Transverse colon (tissue), 4 donors: ENCODE measurements around the gene CIAO2A. TPM values are rescaled to one million over a fixed set of nuclear protein-coding genes. Genes with fewer than 3 reads are reported as not detected.

Experiments
- DNase-seq: peaks from one replicate; pipeline ENCODE4 v3.0.0-alpha.2; 2019
- H3K27ac ChIP-seq, 4 donors: fragments of 200-600 bp; sonication (generic); 2 replicates each; pipeline ENCODE4 v1.5.1; 2016 to 2018; ENCODE audit warnings: inconsistent platforms in 4 of 4
- H3K27me3 ChIP-seq: fragments of 200-600 bp; sonication (generic); 2 replicates; pipeline ENCODE4 v1.5.1; 2017; ENCODE audit warnings: inconsistent platforms
- H3K36me3 ChIP-seq, 4 donors: fragments of 200-600 bp; sonication (generic); 2 replicates each; pipeline ENCODE4 v1.5.1; 2017 to 2019; ENCODE audit warnings: inconsistent platforms in 4 of 4
- H3K4me1 ChIP-seq, 4 donors: fragments of 200-600 bp; sonication (generic); 2 replicates each; pipeline ENCODE4 v1.5.1; 2017 to 2020; ENCODE audit warnings: inconsistent platforms in 4 of 4
- H3K4me3 ChIP-seq, 4 donors: fragments of 200-600 bp; sonication (generic); 1 replicate in 1 of 4; 2 replicates in 3 of 4; pipeline versions ENCODE4 v1.5.1 to v1.6.1; 2017 to 2019; ENCODE audit warnings: inconsistent platforms in 4 of 4
- H3K9me3 ChIP-seq, 2 donors: fragments of 200-600 bp; sonication (generic); 2 replicates each; pipeline ENCODE4 v1.5.1; 2017 to 2019; ENCODE audit warnings: inconsistent platforms in 2 of 2
- CTCF ChIP-seq, 5 experiments: fragments of 200-600 bp in 3 of 5; fragments of 450-650 bp in 2 of 5; sonication (generic) in 3 of 5; IDR thresholded peaks; 1 replicate in 2 of 5; 2 replicates in 3 of 5; pipeline ENCODE4 v1.5.1; 2016 to 2017; ENCODE audit warnings: antibody characterized with exemption in 5 of 5, inconsistent platforms in 3 of 5, mild to moderate bottlenecking in 2 of 5, moderate library complexity in 1 of 5
- EP300 ChIP-seq: sonication (generic); formaldehyde crosslinking; IDR thresholded peaks from one replicate; pipeline ENCODE4 v1.6.1; 2017; ENCODE audit warnings: antibody characterized with exemption, low read depth
- POLR2A ChIP-seq: fragments of 450-650 bp; IDR thresholded peaks from one replicate; pipeline ENCODE4 v1.6.1; 2016; ENCODE audit warnings: antibody characterized with exemption, mild to moderate bottlenecking, moderate library complexity
- POLR2AphosphoS5 ChIP-seq, 3 donors: sonication (generic); formaldehyde crosslinking; IDR thresholded peaks; one replicate each; pipeline ENCODE4 v1.6.1; 2016; ENCODE audit warnings: antibody characterized with exemption in 3 of 3
- WGBS, 2 donors: methylation state at CpG; one replicate each; pipeline ENCODE4 v1.1.5; 2018; ENCODE audit warnings: low coverage in 1 of 2; 5-methylcytosine and 5-hydroxymethylcytosine counted together
- in situ Hi-C, 4 donors: fragments of 200-750 bp; cut with MboI; loops; one replicate each; pipeline versions ENCODE4 v1.15.0 to v1.15.1; 2017; ENCODE audit warnings: low sequenced_read_pairs in 3 of 4, low pct_ligation_motif_present in 1 of 4, low pct_unique_long_range_greater_than_20kb in 1 of 4
- intact Hi-C: fragments of 100-400 bp; cut with DNase I; formaldehyde crosslinking; loops from one replicate; pipeline ENCODE4 v1.15.1; 2023; ENCODE audit warnings: low total_unique reads
- total RNA-seq, 4 donors: library from RNA; depleted of rRNA; stranded (reverse); fragments of >200 nt; gene quantifications; one replicate each; pipeline ENCODE4 v1.1.0, GENCODE V29; 2016

The CIAO2A gene
- total RNA-seq: 100 to 1,000 TPM in 2 of 4 donors, 10 to 100 TPM in 2; 28.1 to 160 (median 104) TPM

GRCh38 chr15:64093627-64094417 lies at the start of gene CIAO2A:
CIAO2A (minus strand) TSS chr15:64093838; CDS start chr15:64093768, 70 bp downstream.
- peak within 1 kb of the TSS; percentile 52 to 84 (median 62) for H3K4me3 ChIP-seq
- peaks cover 0 to 6% (median 0%) of the 10 kb centered on the region in 4 donors for H3K36me3 ChIP-seq
- TF ChIP-seq POLR2AphosphoS5 (IDR thresholded peaks at IDR 0.05): peak; percentile 78 to 94 (median 91)
- TF ChIP-seq POLR2A: peak; percentile 89
- no peak for TF ChIP-seq CTCF (IDR thresholded peaks at IDR 0.05)
- intact Hi-C loops: no loop called here
- H3K27ac ChIP-seq: peak within 1 kb of the TSS; percentile 86 to 92 (median 89)
- DNase-seq: peak; percentile 98
- H3K4me1 ChIP-seq: peaks cover 27 to 70% (median 40%) of the 10 kb centered on the region in 4 donors
- no peaks in the 10 kb centered on the region for H3K9me3 ChIP-seq
- in situ Hi-C loops: no loop called here
- H3K27me3 ChIP-seq: no peaks in the 10 kb centered on the region
- WGBS, 2 donors: 0% methylated on average over 8 to 41 of the region's 41 CpGs

- H3K27me3 ChIP-seq: no peaks in the 10 kb centered on the region
- 88% methylated on average over 6 of the region's 6 CpGs; no CpG with 5 or more reads in 1 of the 2 donors for WGBS, 2 donors
- intact Hi-C loops: no loop called here
- peaks cover 0 to 21% (median 0%) of the 10 kb centered on the region in 4 donors for H3K36me3 ChIP-seq
- H3K27ac ChIP-seq: no peak overlapping the region
- H3K4me1 ChIP-seq: no peaks in the 10 kb centered on the region
- no peaks in the 10 kb centered on the region for H3K9me3 ChIP-seq
- no peak for TF ChIP-seq CTCF (IDR thresholded peaks at IDR 0.05)
- no peak for TF ChIP-seq EP300
- no peak for TF ChIP-seq POLR2AphosphoS5 (IDR thresholded peaks at IDR 0.05)
- TF ChIP-seq POLR2A: no peak
- H3K4me3 ChIP-seq: no peak overlapping the region
- in situ Hi-C loops: no loop called here
- no peak for DNase-seq
Observed at GRCh38 chr15:64143276-64143675, 49.6 kb upstream of the CIAO2A start.

- no peak for DNase-seq
- Histone ChIP-seq H3K4me1 (no peaks in the 10 kb centered on the region), H3K9me3 (no peaks in the 10 kb centered on the region), H3K4me3 (no peak overlapping the region), H3K36me3 (peaks cover 0 to 33% (median 6%) of the 10 kb centered on the region in 4 donors), H3K27me3 (no peaks in the 10 kb centered on the region), H3K27ac (no peak overlapping the region)
- in situ Hi-C loops: no loop called here
- WGBS, 2 donors: 94 to 100% methylated on average over 3 to 8 of the region's 8 CpGs
- intact Hi-C loops: no loop called here
- TF ChIP-seq POLR2AphosphoS5 (IDR thresholded peaks at IDR 0.05) (no peak), EP300 (no peak), POLR2A (no peak), CTCF (IDR thresholded peaks at IDR 0.05) (no peak)
Observed at GRCh38 chr15:64141798-64142512, 48.3 kb upstream of the CIAO2A start.

- WGBS, 2 donors: 81% methylated on average over 4 of the region's 4 CpGs; no CpG with 5 or more reads in 1 of the 2 donors
- H3K9me3 ChIP-seq: no peaks in the 10 kb centered on the region
- no peak for DNase-seq
- no peak overlapping the region for H3K4me3 ChIP-seq
- no peaks in the 10 kb centered on the region for H3K27me3 ChIP-seq
- no peaks in the 10 kb centered on the region for H3K4me1 ChIP-seq
- peaks cover 0 to 53% (median 21%) of the 10 kb centered on the region in 4 donors for H3K36me3 ChIP-seq
- H3K27ac ChIP-seq: no peak overlapping the region
- TF ChIP-seq CTCF (IDR thresholded peaks at IDR 0.05) (no peak), POLR2AphosphoS5 (IDR thresholded peaks at IDR 0.05) (no peak), POLR2A (no peak), EP300 (no peak)
- in situ Hi-C loops: no loop called here
- intact Hi-C loops: no loop called here
Observed at GRCh38 chr15:64138331-64138941, 44.8 kb upstream of the CIAO2A start.
